GM21576 (cell line): ENCODE data around the gene CACNA2D1.

ENCODE experiments used
- ATAC-seq: cut with Tn5 transposase; IDR thresholded peaks from one replicate; pipeline ENCODE4 v1.9.1; 2021; ENCODE audit warnings: mild to moderate bottlenecking, moderate library complexity; ENCODE audit not compliant: unreplicated experiment

The CACNA2D1 gene

DNA sequence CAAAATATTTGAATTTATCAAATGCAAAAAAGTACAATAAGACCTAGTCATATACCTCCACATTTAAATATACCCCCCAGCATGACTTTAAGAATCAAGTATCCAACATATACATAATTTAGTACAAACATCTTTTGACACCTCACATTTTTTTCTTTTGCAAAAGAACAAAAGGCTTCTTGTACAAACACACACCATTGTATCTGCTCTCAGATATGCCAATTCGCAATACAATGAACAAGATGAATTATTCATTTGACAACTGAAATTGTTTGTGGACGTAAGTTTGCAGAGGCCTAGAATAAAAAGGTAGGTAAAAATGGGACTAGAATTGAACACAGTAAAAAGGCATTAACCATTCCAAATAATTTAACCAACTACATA is 154.4 kb downstream of the CACNA2D1 start:
- no peak for ATAC-seq

DNA sequence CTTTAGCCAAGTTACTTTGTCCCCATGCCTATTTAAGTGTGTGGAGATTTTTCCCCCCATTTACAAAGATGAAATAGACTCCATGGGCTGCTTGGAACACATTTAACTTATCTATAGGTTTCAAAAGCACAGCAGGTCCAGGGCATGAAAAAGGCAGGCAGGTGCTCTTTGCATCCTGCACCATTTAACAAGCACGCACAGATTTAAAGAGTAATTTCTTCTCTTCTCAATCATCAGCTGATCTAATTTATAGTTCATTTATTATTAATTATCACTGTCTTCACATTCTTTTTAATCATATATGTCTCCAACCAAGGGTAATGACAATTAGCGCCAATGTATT is 156.8 kb downstream of the CACNA2D1 start:
- no peak for ATAC-seq

DNA sequence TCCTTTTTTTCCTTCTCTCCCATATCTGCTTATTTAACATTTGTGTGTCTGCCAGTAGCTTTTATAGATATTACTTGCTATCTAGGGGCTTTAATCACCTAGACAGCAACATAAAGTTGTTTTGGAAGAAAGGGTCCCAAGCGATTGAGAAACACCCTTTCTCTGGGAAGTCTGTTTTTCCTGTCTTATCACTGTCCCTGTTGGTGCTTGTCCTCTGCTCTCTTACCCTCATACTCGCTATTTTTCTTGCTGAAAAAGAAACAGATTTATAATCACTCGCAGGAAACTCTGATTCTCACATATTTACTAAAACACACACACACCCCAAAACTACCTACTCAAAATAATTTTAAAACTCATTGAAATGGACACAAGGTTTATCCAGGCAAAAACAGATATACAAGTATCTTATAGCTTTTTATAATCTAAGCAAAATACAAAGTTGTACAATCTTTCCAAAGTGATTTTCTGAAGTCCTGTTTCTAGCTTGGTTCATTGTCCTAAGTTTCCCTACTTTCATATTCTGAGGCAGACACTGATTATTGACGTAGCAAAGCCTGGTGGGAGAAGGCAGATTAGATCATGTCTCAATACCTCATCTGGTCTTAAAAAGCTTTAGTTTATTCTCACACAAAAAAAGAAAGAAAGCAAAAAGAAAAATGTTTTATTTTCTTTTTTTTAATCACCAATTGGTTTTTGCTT is 157.3 kb downstream of the CACNA2D1 start:
- no peak for ATAC-seq

DNA sequence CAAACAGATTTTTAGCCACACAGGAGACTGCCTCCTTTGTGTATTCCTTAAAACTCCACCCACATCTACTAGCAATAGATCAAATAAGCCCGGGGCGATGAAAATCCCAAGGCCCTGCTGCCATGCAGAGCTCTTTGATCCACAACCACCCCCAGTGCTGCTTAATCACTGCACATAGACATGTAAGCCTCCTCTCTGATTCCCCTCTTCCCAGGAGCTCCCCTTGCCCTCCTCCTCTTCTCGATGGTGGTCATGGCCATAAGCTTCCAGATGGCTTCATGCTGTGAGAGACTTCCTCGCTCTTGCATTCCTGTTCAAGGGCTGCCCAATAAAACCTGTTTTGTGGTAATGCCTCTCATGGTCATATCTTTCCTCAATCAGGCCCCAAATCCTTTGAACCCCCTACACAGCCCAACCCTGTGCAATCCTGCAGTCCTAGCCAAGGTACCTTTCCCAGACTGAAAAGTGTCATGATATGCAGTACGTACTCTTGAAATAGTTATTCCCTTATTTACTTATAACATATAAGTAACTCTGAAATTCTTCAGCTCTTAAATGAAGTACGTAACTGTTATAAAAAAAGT is 158.5 kb downstream of the CACNA2D1 start:
- ATAC-seq = no peak

DNA sequence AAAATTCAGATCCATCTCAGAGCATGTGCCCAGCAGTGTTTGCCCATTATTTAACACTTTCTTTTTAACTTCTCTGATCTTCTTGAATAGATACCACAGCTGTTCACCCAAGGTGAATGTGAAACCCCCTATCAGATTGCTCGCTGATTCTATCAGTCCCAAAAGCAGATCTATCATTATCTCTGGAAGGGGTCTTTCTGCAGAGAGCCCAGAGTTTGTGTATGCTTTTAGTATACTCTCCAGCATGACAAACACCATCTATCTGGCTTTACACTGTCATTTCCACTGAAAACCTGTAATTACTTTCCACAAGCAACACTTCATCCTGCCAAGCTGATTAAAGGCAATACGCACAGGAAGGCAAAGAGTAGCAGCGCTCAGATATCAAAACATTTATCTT is 168.2 kb downstream of the CACNA2D1 start:
- no peak for ATAC-seq

DNA sequence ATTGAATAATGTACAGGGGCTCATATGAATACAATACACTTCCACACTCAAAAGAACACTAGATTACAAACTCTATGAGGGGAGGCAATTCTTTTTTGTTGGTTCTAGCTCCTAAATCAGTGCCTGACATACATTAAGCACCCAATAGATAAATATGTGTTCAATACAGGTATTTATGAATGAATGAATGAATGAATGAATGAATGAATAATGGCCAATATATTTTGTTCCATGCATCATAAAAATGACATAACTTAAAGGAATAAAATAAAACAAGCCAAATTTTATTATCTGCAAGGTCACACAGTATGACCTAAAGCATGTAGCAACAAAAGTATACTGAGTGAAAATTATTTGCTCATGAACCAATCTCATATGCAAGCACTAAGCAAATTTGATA is 168.9 kb downstream of the CACNA2D1 start:
- no peak for ATAC-seq

DNA sequence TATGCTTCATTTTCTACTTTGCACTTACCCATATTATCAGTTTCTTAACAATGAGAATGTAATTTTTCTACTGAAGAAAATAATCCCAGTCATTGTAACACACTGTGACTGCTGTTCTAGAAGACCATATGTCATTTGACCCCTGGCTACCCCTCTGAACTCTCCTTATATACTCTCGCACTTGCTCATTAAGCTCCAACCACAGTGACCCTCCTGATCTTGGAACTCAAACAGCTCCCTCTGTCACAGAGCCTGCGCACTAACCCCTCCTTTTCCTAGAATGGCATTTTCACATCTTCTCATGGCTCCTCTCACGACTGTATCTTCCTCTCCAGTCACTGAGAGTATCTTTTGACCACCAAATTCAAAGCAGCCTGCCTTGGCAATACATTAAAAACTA is 169.7 kb downstream of the CACNA2D1 start:
- no peak for ATAC-seq

DNA sequence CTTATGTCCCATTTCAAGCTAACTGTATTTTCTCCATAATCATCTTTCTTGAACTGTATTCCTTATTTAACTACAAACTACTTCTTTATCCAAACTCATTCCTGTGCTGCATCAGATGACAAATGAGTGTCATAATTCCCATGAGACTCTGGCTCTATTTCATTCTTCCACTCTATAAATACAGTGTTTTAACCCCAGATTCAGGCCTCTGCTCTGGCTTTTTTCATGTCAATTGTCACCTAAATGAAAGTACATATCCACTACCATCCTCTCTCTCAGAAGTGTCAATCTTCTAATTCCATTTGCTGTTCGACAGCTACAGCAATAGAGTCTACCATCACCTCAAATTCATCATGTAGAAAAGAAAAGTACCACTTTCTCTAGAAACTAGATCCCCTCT is 172.7 kb downstream of the CACNA2D1 start:
- ATAC-seq = no peak

DNA sequence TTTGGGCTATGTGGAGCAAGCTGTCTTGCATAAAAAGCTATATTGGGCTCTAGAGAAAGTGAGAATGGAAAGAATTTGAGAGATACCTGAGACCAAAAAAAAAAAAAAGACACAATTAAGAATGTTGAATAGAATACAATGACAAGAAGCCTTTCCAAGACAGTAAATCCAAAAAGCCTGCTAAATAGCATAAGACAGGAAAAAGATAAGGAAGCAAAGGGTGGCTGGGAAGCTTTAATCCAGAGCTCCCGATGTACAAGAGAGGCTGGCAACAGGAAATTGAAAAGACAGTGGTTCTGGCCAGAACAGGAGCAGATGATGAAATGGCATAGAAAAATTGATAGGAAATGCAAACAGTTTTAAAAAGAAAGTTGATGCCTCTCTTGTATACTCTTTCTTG is 174.9 kb downstream of the CACNA2D1 start:
- no peak for ATAC-seq

DNA sequence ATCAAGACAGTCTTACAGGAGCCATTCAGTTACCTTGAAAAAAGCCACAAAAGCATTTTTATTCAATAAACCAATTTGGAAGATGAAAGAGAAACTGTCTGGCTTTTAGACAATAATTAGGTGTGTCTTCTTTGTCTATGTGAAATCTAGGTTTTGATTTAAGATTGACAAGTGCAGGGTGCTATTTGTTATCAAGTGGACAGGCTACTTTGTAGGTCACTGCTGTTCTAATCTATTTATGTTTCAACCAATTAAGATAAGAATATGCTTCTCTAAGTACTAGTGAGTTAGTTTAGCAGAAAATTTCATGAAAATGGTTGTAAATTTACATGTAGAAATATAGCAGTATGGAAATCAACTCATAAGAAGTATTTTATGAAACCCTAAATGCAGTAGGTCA is 177.5 kb downstream of the CACNA2D1 start:
- ATAC-seq = no peak

DNA sequence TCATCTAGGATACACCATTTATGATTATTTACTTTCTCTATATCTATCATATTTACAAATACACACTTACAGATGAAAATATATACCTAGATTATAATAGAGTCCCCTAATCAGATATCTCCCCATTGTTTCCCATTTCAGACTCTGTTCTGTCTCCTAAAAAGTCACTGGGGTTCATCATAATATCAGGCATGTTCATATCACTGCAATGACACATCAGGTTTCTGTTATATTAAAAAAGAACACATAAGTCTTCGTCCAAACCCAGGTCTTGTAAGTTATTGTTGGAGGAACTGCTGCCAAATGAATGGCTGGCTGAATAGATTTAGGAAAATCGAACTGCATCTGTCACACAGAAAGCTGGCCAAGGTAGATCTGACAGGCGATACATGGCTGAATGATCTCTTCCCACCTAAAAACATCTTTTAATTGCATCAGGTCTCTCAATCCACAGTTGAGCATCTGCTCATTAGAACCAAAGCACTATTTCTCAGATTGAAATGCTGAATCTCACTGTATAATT is 178.7 kb downstream of the CACNA2D1 start:
- ATAC-seq = no peak

DNA sequence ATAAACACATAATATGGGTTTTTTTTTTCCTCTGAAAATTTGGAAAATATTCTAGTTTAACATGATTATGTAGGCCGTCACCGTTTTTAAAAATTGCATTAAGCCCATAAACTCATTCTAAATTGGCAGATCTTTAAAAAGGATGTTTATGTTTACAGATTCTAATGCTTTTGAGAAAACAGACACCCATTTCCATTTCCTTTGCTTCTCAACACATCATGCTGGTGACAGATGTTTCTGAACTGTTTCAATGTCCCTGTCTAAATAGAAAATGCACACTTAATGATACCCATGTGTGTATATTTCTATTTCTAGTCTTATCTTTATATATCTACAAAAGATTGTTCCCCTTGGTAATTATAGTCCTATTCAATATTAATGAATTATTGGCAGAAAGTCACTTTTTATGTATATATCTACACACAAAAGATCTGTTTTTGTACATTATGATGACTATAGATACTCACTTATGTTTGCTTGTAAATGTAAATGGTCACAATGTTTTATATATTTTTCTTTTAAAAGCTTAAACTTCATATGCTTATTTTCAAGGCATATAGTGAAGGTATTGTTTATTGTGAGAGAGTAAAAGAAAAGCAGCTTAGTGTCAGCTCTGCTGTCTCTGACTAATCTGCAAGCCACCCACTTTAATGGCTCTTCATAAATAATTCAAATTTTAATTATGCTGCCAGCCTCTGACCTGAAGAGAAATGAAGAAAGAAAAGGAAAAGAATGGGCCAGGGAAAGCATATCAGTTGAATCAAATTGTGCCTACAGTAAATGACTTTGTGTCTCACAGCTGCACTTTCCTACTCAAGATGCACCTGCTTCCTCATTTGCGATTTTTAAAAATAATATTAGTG is 179.4 kb downstream of the CACNA2D1 start:
- no peak for ATAC-seq

DNA sequence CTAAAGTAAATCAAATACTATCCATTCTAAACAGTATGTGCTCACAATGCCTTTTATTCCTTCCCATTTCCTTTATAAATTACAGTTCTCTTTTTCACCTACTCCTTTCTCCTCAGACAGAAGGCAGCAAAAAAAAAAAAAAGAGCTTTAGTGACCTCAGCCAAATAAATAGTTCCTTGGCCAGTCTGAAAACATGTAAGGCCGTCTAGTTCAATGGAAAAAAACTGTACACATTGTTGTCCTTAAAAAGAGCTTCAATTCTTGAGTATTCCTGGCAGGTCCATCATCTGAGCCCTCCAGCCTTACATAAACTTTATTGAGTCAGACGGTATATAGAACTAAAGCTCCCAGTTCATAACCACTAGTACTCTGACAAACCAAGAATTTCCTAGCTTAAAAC is 185.4 kb downstream of the CACNA2D1 start:
- no peak for ATAC-seq

DNA sequence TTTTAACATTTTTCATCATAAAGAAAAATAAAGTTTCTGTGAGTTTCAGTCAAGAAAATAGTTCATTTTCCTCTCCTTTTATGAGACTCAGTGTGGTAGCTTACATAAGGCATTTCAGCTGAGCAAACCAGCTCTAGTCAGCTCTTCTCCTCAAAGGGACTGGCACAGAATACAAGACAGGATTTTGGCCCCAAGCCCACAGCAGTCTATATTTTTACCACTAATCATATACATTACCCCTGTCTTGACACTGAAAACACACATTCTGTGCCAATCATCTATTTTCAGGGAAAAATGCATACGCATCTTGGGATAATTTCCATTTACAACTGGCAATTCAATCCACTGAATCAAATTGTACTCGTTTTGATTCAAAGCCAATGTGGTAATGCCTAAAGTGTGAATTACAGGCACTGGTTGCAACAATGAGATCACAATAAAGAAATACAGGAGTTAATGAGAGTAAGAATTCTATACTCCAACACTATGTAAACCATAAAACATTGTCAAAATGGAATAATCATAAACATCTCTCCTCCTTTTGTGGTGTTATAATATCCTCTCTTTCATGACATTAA is 186.4 kb downstream of the CACNA2D1 start:
- no peak for ATAC-seq

DNA sequence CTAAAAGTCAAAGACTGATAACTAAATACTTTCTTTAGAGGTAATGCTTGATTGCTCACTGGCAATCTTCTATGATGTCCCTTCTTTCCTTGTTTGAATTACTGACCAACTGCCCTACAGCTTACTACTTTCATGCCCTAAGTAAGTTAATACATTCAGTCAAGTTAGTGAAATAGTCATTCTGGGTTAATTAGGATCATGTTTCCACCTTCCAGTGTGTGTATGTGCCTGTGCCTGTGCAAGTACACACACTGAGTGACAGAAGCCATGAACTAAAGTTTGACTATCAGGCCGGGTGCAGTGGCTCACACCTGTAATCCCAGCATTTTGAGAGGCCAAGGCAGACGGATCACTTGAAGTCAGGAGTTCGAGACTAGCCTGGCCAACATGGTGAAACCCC is 187.9 kb downstream of the CACNA2D1 start:
- no peak for ATAC-seq

DNA sequence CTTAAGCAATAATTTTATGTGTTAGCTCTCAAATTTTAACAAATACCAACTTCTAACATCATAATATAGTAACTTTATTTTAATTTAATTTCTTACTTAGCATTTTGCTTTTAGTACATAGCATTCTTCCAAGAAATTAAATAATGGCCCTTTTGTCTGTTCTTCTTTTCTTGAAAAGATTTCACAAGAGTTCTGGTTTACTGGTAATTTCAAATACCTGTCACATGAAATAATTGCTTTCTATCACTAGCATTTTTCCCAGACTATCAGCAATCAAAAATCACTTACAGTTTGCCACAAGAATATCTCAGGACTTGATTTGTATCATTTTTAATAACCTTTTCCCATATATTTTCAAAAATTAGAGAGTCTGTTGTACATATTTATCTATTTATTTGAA is 193.0 kb downstream of the CACNA2D1 start:
- ATAC-seq = no peak

DNA sequence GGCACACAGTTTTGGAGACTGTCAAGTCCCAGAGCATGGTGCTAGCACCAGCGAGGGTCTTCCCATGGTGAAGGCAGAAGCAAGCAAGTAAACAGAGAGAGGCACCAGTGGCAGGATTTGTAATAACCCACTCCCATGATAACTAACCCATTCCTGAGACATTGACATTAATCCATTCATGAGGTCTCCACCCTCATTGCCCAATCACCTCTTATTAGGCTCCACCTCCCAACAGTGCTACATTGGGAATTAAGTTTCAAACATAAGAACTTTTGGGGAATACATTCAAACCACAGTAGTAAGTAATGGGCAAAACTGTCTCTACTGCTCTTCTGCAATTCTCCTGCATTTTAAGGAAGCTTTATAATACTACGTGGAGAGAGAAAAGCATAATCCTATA is 193.6 kb downstream of the CACNA2D1 start:
- ATAC-seq = no peak

DNA sequence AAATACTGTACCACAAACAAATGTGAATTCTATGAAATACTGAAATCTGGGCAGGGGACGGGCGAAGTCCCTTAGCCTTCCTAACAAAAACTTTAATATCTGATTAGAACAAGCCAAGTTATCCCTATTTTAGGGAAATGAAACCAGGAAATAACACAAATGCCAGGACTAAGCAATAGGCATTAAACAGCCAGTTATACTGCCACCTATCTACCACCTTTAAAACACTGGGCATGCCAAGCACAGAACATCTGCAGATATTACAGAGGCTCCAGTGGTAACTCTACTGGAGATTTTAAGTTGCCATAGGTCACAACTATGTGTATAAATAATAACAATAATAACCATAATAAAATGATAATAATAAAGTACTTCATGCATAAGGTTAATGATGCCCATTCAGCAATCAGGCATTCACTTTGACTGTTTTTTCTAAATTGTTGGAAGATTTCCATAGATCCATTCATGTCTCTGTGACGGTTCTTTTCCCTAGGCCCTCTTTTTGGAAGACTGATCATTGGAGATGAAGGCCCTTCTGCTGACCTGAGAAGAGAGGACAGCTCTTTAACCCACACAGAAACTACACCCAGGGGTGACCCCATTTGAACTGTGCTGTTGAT is 195.7 kb downstream of the CACNA2D1 start:
- no peak for ATAC-seq

DNA sequence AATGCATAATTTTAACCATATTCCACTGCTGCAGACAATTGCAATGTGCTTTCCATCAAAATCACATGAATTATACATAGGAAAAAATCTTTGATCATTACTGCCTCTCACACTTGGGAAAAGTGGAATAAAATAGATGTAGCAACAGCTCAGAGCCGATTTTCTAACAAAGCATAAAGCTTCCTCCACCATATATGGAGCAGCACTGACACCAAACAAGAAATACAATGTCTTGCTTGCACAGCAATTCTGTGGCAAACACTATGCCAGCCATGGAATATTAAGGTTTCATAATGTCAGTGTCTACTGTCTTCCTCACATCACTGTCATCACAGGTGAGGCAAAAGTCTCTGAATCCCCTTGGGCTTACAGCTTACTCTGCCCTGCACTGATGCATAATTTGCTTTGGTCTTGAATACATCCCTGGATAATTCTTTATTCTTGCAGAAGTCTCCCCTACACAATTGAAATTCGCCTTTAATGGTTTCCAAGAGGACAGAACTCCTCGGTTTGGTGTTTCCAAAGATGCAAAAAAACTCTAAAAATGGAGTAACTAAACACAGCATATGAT is 198.5 kb downstream of the CACNA2D1 start:
- ATAC-seq = no peak

DNA sequence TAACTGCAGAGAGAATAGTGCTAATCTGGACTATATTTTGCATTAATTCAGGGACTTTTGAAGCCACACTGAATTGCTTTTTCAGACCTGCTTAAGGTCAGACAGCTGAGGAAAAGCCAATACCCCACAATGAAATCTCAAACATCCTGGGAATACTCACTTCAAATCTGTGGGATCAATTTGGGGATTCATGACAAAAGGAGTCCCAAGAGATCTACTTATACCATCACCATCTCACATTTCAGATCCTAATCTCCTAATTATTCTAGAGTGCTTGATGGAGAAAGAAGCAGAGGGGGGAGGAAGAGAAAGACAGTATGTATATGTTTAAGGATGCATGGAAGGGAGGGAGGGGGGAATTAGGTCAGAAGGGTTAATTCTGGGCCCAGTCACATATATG is 202.2 kb downstream of the CACNA2D1 start:
- ATAC-seq = no peak

DNA sequence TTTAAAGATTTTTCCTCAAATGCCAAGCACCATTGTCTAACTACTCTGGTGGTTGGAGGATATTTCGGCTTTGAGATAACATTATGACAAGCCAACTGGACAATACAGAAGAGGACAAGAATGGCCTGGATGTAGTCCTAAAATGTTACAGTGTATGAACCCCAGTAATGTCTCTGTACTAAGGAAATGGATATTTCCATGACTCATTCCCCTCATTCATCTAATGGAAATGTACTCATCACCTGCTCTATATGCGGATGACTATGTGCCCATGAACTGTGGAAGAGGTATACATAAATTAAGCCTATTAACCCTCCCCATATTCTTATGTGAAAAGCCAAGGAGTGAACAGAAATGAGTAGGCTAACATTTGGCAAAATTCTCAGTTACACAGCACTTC is 207.9 kb downstream of the CACNA2D1 start:
- ATAC-seq = no peak
